HG02981 (cell line): ENCODE results near the gene HMG20A.

Experiments used
- ATAC-seq: cut with Tn5 transposase; IDR thresholded peaks from one replicate; pipeline ENCODE4 v1.9.1; 2021; ENCODE audit warnings: mild to moderate bottlenecking, moderate library complexity; ENCODE audit not compliant: unreplicated experiment

The HMG20A gene

DNA sequence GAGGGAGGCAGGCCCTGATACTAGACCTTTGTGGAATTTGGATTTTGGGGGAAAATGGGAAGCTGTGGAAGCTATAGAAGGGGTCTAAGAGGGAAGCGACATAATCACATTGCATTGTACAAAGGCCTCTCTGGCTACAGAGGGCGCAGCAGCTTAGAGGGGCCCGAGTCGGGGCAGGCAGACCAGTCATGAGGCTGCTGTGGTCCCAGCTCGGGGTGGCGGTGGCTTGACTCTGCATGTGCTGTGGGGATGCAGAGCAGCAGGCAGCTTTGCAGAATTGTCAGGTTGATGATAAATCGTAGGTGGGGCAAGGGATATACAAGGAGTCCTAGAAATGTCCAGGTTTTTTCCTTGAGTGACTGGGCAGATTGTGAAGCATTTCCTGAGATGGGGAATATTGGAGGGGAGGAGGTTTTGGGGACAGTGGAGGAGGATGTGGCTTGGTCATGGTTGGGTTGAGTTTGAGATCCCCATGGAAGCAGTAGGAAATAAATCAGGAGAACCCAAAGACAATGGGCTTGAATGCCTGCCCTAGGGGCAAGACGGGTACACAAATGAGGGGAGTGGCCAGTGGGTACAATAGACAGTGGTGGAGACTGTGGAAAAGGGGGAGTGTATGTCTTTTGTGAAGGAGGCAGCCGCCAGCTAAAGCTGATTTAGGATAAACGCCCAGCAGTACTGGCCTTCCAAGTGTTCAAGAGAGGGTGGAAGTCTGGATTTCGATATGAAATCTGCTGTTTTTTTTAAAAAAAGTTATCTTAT, 94.1 kb downstream of the HMG20A start:
- ATAC-seq: no peak

DNA sequence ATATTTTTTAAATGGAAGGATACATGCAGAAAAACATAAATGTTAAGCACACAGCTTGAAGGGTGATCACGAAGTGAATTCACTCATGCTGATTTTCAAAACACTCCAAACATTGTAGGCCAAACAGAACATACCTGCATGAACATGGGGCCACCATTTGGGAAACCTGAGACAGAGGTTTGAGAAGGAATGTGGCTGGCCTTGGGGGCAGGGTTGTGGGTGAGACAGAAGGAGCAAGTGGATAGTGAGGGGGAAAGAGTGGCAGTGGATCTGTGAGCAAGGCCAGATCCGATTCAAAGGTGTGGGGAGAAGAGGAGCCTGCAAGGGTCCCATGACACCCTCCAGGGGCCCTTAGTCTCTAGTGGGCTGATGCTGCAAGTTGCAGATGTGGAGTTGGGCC, 94.9 kb downstream of the HMG20A start:
- ATAC-seq: no peak

DNA sequence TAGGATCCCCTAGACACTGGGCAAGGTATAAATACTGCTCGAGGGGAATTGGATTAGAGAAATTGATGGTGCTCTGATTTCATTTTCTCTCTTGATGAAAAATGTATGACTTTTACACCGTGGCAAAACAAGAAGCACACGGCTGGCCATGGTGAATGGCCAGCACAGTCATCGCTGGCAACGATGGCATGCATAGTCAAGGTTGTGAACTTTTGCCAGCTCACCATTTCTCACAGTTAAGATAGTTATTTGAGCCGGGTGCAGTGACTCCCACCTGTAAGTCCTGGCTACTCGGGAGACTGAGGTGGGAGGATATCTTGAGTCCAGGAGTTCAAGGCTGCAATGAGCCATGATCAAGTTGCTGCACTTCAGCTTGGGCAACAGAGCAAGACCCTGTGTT, 95.4 kb downstream of the HMG20A start:
- no peak for ATAC-seq

DNA sequence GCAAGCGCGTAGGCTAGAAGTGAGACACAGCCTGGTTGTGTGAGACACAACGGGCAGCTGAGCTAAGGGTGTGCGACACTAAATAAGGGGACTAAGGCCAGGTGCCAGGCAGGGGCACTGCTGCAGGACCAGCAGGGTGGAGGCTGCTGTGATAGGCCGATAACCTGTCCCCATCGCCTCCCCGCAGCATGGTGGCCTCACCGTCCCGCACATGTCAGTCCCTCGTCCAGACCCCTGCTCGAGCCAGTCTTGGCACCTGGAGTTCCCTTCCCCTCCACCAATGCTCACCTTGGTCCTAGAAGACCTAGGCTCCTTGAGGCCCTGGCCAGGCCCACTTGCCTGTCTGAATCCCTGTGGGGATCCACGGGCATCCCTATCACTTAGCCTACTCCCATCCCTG, 96.1 kb downstream of the HMG20A start:
- ATAC-seq: no peak

DNA sequence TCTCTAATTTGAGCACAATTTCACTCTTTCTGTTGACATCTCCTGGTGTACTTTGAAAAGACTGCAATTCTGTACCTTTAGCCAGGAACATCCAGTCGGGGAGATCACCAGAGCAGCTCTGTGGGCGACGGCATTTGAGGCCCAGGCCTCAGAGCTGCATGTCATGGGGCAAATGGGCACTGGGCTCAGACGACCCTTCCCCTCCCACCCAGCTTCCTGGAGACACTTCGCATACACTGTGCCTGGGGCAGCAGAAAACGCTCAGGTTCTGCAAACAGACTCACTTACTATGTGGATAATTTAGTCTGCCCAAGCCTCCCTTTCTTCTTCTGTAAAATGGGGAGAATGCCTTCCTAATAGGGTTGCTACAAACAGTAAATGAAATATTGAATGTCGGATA, 96.9 kb downstream of the HMG20A start:
- ATAC-seq: no peak

DNA sequence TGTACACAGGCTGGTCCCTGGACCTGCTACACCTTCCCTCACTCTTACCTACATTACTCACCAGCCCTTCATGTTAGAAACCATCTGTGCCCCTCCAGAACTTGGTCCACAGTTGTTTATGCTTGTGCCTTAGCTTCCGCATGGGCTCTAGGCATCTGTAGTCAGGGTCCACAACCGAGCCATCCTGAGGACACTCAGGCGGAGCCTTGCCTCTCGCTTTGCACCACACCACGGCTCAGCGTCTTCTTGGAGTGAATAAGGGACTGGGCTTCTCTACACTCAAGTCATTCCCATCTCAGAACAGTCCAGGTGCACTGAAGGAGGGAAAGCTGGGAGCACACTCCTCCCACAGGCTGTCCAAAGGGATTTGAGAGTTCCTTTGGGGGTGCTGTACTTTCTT, 97.8 kb downstream of the HMG20A start:
- no peak for ATAC-seq

DNA sequence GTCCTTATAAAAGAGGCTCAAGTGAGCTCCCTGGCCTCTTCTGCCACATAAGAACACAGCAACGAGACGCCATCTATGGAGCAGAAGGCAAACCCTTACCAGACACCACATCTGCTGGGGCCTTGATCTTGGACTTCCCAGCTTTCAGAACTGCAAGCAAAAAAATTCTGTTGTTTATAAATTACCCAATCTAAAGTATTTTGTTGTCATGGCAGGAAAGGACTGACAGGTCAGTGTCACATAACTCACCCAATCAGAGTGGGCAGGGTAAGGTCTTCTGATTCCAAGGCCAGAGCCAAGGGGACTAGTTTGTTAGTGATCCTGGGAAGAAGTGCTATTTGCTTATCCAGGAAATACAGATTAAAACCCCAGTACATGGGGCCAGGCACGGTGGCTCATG, 98.9 kb downstream of the HMG20A start:
- ATAC-seq: no peak

DNA sequence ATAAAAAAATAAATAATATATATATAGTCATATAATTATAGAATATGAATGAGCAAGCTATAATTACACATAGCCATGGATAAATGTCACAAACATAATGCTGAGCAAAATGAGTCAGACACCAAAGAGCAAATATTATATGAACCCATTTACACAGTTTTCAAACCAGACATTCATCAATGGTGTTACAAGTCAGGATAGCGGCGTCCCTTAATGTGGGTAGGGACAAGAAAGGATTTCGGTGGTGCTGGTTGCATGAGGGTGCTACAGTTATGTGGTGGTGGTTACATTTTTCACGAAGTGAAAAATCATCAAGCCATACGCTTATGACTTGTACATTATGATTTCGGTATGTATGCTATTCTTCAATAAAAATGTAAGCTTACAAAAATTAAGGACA, 100.5 kb downstream of the HMG20A start:
- ATAC-seq: no peak

DNA sequence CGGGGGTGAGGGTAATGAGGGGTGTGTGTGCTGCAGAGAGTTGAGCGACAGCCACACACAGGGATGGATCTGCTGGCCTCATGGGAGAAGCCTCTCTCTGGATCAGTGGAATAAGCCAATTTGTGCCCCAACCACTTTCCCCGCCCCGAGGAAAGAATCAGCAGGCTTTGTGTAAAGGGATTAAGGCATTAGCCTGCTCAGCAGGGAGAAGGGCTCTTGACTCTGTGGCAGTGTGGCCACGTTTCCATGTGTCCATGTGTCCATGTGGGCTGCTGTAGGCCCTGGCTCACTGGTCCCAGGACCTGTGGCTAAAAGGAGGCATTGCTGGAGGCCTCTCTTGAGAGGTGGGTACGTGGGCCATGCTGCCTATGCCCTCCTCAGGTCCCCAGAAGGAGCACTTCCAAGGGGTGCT, 104.7 kb downstream of the HMG20A start:
- ATAC-seq: no peak

DNA sequence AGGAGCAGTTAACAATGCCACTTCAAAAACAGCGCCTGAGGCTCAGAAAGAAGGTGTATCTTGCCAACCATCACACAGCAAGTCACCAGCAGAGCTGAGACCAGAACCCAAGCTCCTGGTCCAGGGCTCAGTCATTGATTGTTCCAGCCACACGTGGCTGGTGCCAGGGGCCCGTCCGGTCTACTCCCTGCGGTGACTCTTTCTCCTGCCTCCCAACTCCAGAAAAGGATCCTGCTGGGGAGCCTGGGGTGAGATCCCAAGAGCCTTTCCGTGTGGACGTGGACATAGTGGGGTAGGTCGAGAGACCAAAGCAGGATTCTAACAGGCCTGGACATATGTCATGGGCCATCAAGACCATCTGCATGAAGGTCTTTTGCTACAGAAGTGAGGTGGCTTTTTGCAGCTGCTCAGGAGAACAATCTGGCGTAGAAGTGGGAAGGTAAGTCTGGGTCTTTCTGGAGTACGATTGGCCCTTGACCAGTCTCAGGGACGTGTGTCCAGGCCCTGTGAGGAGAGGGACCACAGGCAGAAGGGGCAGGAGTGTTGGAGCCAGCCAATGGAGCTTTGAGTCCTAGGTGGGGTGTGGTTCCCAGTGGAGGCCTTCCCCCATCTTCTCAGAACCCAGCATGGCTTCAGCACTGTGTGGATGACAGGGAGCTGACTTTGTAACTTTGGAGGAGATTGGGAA, 105.4 kb downstream of the HMG20A start:
- no peak for ATAC-seq

DNA sequence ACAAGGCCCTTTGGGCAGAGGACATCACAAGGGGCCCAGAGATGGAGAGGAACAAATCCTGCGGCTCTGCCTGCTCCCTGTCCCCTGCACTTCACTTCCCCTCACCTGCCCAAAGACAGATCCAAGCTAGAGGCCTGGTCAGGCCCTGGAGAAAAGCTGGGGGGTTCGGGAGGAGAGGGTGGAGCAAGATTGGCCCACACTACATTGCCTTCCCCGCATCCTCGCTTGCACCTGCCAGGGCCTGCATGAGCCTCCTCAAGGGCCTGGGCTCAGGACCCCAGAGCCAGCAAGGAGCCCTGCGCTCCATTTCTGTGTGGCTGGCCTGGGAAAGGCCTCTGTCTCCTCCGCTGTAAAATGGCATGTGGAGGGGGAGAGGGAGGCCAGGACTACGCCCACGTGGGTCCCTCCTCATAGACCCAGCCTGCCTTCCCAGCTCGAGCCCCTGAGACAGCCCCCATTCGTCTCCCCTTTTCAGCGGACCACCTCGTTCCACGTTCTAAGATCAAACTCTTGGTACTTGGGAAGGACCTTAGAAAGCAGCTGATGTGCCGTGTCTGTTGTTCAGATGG, 106.0 kb downstream of the HMG20A start:
- ATAC-seq: no peak

DNA sequence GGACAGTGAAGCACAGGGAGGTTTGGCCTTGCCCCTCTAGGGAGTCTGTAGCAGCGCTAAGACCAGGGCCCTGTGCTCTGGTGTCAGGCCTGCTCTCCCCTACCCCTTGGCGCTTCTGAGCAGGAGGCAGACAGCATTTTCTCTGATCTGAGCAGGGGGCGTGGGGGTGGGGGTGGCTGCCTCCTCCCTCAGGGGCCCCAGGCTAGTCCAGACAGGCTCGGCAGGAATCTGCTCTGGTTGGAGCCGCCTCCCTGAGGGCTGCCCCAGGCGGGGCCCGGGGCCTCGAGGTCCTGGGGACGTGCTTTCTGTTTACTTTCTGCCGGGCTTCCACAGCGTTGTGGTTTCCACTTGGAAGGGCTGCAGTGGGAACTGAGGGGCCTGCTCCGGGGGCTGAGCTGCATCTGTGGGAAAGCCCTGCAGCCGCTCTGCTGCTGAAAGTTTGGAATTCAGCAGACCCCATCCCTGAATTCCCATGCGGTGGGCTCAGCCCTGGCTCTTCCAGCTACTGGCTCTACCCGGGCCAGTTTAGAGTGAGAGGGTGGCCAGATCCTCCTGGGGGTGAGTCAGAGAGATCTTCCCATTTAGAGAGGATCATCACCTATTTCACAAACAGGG, 106.6 kb downstream of the HMG20A start:
- no peak for ATAC-seq

DNA sequence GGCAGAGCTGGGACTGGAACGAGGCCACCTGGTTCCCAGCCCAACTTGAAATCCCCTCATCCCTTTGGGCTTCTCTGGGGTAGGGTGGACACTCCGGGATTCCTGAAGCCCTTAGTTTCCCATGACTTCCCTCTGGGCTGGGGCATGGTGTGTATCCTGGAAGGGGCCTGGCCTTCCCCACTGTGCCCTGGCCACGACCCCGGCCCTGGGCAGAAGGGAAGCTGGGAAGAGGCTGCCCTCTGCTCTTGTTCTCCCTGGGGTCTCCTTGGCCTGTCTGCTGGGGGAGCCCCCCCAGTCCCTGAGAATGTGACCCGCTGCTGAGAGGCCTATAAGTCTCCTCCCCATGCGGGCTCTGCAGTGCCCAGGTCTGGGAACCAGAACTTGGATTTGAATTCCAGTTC, 107.1 kb downstream of the HMG20A start:
- no peak for ATAC-seq

DNA sequence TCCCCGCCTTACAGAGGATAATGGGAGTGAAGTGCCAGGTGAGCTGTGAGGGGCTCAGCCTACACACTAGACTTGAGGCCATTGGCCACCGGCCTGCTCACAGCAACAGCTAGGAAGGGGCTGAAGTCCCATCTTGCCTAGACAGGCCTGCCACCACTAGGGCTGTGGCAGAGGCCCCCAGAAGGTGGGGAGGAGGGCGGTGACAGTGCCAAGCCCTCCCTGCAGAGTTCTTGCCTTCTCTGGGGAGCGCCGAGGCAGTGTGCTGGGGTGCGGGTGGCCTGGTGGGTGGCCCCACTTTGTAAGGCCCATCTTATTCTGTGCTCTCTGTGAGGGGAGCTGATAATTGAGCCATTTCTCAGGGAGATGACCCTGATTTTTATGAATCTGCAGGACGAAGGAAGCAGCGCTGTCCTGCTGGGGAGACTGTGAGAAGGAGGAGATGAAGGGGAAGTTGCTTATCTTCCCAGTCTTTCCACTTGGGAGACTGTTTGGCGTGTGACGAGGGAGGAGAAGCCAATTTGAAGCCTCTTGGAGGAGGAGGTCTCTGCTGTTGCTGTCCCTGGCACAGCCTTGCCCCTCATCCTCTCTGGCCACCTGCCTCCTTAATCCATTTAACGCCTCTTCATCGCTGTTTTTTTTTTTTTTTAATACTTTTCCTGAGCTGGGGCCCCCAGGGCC, 107.7 kb downstream of the HMG20A start:
- ATAC-seq: no peak

DNA sequence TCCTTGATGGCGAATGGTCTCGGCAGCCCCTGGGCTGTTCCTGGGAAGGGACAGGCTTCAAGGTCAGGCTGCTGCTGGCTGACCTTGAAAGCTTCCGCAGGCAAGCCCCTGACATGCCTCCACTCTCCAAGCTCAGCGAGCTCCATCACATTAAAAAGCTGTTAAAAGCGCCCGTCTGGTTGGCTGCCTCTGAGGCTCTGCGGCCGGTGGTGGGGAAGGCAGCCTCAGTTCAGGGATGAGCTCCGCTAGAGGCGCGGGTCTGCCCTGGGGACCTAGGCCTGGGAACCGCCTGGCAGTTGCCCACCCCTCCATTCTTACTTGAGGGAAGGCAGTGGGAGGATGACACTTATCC, 108.3 kb downstream of the HMG20A start:
- ATAC-seq: no peak

DNA sequence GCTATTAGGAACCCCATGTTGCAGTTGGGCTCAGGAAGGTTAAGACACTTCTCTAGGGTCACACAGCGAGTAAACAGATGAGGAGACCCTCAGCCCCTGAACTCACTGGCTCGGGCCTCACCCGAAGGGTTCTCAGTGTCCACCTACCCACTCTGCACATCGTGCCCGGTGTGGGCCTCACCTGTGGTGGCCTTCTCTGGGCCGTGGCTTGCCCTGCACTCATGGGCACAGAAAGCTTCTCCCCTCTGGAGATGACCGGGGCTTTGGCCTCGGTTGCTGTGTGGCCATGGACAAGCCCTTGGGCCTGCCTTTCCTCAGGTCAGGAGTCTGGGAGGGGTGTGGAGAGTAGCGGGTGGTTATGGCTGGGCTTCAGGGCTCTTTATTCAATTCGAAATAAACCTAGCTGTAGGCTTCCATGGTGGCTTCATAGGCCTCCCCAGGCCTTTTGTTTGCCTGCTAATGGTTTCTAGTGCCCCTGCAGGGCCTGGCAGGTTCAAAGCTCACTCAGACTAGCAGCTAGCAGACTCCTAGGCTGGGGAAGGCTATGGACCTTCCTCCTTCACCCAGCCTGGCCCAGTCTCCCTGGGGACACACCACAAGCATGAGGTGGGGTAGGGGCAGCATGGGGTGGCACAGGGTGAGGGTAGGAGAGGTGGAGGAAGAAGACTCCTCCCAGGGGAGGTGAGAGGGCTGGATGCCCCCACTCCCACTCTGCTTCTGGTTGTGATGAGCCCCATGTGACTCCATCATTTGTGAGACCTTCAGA, 108.9 kb downstream of the HMG20A start:
- no peak for ATAC-seq

DNA sequence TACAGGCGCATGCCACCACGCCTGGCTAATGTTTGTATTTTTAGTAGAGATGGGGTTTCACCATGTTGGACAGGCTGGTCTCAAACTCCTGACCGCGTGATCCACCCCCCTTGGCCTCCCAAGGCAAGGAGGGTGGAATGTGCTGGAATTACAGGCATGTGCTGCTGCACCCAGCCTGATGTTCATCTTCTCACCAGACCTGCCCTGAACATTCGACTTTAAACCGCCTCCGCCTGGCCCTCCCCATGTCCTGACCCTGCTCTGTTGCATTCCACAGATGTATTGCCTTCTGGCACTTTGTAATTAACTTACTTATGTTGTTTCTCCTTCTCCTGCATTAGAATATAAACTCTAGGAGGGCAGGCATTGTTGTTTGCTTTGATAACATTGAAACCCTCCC, 109.9 kb downstream of the HMG20A start:
- ATAC-seq: no peak

DNA sequence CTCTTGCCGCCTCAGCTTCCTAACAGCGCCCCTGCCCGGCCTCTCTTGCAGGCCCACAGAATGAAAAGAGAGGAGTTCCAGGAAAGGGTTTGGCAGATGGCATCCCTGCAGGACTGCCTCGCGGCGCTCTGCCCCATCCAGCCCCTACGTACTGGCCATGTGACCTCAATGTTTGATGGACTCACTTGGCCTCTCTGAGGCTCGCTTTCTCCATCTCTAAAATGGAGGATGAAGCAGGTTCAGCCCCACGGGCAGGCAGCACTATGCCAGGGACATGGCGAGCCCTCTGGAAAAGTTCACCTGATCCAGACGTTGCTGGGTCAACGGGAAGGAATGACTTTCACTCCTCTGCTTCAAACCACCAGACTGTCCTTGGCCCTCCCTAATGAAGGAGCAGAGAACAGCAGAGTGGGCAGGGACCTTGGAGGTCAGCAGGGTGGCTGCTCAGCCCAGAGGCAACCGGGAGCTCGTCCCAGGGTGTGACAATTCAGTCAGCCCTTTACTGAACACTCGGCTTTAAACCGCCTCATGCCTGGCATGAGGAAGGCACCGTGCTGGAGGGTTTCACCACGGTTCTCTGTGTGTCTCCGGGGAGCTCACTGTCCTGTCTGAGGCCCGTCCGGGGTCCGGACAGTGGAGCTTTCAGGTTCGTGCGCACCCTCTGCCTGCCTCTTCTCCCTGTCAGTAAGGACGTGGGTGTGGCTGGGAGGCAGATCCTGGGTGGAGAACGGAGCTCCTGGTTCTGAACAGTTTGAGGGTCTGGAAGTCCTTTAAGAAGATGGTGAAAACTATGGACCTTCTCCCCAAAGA, 110.7 kb downstream of the HMG20A start:
- ATAC-seq: no peak

DNA sequence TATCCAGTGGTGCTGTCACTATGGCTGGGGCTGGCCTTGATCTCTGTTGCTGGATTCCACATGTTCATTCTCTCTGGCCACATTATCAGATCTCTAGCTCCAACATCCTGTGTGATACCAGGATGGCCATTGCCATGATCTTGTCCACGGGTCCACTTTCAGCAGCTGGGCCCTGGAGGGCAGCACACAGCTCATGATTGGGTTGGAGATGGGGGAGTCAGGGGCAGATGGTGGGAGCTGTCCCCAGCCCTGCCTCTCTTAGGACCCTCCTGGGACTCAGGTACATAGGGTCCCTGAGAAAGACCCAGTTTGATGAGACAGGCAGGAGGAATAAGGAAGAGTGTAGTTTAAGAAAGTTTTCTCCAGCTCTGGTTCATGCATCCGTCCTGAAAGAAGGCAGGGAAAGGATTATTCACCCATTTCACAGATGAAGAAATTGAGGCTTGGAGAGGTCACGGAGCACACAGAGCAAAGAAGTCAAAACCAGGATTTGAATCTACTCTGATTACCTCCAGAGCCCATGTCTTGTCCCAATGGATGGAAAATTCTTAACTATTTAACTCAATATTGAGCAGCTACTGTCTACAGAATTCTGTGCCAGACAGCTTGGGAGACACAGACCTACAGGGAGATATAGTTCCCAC, 111.5 kb downstream of the HMG20A start:
- no peak for ATAC-seq
